ENCODE results near the gene SELENOO.
A peak's percentile ranks its signal among the peaks of the same experiment; 100 is the strongest.

Gene SELENOO

GRCh38 chr22:50244420-50245213 is 43.8 kb downstream of the SELENOO start, which contains the start of gene TUBGCP6:
Gene TUBGCP6 (minus strand): TSS chr22:50245023. CDS start chr22:50244459, 564 bp downstream.
- Mint-ChIP-seq H3K36me3 (peaks cover 55% of the 10 kb centered on the region), H3K4me1 (peaks cover 35% of the 10 kb centered on the region), H3K27ac (peak within 1 kb of the TSS; percentile 99), H3K9me3 (no peaks in the 10 kb centered on the region), H3K4me3 (peak within 1 kb of the TSS; percentile 96)
- DNase-seq (ENCODE audit: low spot score in 2 of 2) (peak; percentile 92 to 95), ATAC-seq (peak; percentile 93)

DNA sequence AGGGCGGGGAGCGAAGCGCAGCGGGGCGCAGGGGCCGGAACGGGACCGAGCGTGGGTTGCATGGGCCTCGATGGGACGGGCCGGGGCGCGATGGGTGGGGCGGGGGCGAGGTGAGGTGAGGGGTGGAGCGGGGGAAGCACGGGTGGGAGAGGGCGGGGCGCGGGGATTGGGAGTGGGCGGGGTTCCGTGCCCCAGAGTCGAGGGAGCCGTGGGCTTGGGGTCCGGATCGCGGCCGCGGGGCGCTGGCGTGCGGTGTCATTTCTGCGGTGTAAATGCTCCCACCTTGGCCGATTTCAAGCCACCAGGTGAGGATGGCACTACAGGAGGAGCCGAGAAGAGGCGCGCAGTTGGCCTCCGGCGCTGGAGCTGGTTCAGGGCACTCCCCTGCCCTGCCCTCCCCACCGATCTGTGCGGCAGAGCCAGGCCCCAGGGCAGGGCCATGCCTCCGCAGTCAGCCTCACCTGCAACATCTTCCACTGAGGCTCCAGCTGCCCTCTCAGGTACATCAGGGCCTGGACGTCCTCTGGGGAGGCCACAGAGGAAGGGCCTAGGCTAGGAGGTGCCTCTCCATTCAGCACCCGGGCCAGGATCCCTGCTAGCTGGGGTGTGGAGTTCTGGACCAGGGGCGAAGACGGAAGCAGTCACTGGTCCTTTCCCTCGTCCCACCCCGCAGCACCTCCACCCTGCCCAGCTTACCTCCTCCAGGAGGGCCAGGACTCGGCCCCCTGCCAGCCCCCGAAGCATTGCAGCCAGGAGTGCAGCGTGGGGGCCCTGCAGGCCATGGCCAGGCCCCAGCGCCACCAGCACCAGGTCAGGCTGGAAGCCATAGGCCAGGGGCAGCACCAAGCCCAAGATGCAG is 44.6 kb downstream of the SELENOO start:
- ATAC-seq (no peak), DNase-seq (ENCODE audit: low spot score in 2 of 2) (no peak)
- Mint-ChIP-seq H3K4me3 (peak overlapping the region; percentile 96), H3K27ac (peak overlapping the region; percentile 99), H3K4me1 (peaks cover 40% of the 10 kb centered on the region), H3K36me3 (peaks cover 51% of the 10 kb centered on the region), H3K9me3 (no peaks in the 10 kb centered on the region)

DNA sequence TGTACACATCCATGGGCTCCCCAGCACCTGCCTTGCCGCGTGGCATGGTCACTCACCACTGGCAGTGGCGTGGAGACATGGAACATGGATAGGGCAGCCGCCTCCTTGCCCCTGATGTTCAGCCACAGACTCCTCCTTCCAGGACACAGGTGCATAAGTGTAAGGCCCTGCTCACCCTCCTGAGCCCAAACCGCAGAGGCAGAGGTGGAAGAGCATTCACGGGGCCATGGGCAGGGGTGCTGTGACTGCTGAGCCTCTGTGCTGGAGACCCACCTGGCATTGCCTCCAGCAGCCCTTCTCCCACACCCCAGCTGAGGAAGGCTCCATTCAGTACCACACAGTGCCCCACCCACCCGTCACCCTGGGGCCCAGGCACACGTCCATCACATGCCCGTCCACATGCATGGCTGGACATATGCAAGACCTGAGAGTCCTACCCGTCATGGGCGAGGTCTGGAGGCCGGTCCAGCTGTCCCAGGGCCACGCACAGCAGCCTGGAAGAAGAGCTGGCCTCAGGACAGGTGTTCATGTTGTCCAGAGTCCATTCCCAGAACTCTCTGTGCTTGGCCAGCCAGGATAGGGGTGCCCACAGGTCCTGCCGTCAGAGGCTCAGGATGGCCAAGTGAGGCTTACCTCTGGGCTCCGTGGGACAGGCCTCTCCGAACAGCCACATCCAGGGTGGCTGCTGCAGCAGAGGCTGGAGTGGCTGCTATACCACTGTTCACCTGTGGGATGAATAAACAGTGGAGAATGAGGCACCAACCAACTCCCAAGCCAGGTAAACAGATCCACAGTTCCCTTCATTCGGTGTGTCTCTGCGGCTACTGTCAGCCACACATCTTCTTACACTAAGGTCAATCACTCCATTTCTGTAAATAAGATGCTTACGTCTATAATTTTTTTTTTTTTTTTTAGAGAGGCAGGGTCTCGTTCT is 45.7 kb downstream of the SELENOO start:
- Mint-ChIP-seq H3K36me3 (peaks cover 43% of the 10 kb centered on the region), H3K4me3 (peak overlapping the region; percentile 96), H3K9me3 (no peaks in the 10 kb centered on the region), H3K4me1 (peaks cover 35% of the 10 kb centered on the region), H3K27ac (peak overlapping the region; percentile 87)
- ATAC-seq (no peak), DNase-seq (ENCODE audit: low spot score in 2 of 2) (no peak)

DNA sequence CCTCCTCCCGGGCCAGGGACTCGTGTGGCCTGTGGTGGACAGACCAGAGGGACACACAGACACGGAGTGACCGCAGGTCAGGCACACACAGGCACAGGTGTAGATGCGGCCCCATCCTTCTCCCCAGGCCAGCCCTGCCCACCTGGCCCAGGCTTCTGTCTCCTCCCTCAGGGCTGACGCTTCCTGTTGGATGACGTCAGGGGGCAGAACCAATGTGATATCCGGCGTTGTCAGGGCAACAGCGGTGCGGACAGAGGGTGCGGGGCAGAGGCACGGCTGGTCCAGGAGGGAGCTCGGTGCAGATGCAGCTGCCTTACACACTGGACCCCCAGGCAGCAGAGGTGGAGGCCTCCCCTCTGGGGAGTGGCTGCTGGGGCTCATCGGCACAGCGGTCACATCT is 46.9 kb downstream of the SELENOO start:
- H3K27ac Mint-ChIP-seq, result peak overlapping the region; percentile 87
- peaks cover 31% of the 10 kb centered on the region for H3K4me1 Mint-ChIP-seq
- peaks cover 43% of the 10 kb centered on the region for H3K36me3 Mint-ChIP-seq
- DNase-seq (ENCODE audit: low spot score in 2 of 2) (peak in 1 of 2 donors; percentile 77), ATAC-seq (peak; percentile 17)
- H3K4me3 Mint-ChIP-seq, result peak overlapping the region; percentile 96
- H3K9me3 Mint-ChIP-seq, result no peaks in the 10 kb centered on the region

GRCh38 chr22:50248196-50249081 is 47.6 kb downstream of the SELENOO start:
- Mint-ChIP-seq H3K9me3 (no peaks in the 10 kb centered on the region), H3K27ac (peak overlapping the region; percentile 87), H3K36me3 (peaks cover 36% of the 10 kb centered on the region), H3K4me1 (peaks cover 31% of the 10 kb centered on the region), H3K4me3 (peak overlapping the region; percentile 96)
- no peak for ATAC-seq
- DNase-seq (ENCODE audit: low spot score in 2 of 2), result no peak

GRCh38 chr22:50249341-50250248 is 48.8 kb downstream of the SELENOO start:
- peaks cover 31% of the 10 kb centered on the region for H3K4me1 Mint-ChIP-seq
- H3K36me3 Mint-ChIP-seq, result peaks cover 26% of the 10 kb centered on the region
- H3K27ac Mint-ChIP-seq, result no peak overlapping the region
- H3K4me3 Mint-ChIP-seq, result peak overlapping the region; percentile 73
- DNase-seq (ENCODE audit: low spot score in 2 of 2) (no peak), ATAC-seq (no peak)
- H3K9me3 Mint-ChIP-seq, result no peaks in the 10 kb centered on the region

DNA sequence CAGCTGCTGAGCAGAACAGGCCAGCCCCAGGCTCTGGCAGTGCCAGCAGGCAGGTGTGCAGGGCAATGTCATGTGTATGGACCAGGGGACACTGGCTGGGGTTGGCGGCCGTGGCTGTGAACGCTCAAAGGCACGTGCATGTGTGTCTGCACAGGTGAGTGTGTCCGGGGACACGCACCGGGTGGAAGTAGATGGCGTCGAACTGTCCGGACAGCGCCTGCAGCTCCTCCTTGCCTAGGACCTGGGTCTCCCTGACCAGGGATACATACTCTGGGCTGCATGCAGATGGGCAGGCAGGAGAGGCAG is 49.4 kb downstream of the SELENOO start:
- no peak overlapping the region for H3K27ac Mint-ChIP-seq

GRCh38 chr22:50250555-50251476 is 50.0 kb downstream of the SELENOO start, which contains the start of gene HDAC10:
Gene HDAC10 (minus strand): TSS chr22:50251265. CDS start chr22:50251032, 233 bp downstream.
- H3K4me3 Mint-ChIP-seq, result peak within 1 kb of the TSS; percentile 73
- peaks cover 19% of the 10 kb centered on the region for H3K36me3 Mint-ChIP-seq
- H3K4me1 Mint-ChIP-seq, result peaks cover 22% of the 10 kb centered on the region
- ATAC-seq (peak; percentile 84), DNase-seq (ENCODE audit: low spot score in 2 of 2) (peak; percentile 69 to 88)
- H3K27ac Mint-ChIP-seq, result no peak within 1 kb of the TSS
- H3K9me3 Mint-ChIP-seq, result no peaks in the 10 kb centered on the region

More for the DNA sequence above, 49.4 kb downstream of the SELENOO start:
- peak overlapping the region; percentile 73 for H3K4me3 Mint-ChIP-seq
- peaks cover 25% of the 10 kb centered on the region for H3K4me1 Mint-ChIP-seq
- H3K36me3 Mint-ChIP-seq, result peaks cover 20% of the 10 kb centered on the region
- no peaks in the 10 kb centered on the region for H3K9me3 Mint-ChIP-seq
- DNase-seq (ENCODE audit: low spot score in 2 of 2), result peak in 1 of 2 donors; percentile 55
- no peak for ATAC-seq

- ATAC-seq (no peak), DNase-seq (ENCODE audit: low spot score in 2 of 2) (no peak)
- Mint-ChIP-seq H3K4me1 (peaks cover 17% of the 10 kb centered on the region), H3K36me3 (peaks cover 14% of the 10 kb centered on the region), H3K27ac (no peak overlapping the region), H3K9me3 (no peaks in the 10 kb centered on the region), H3K4me3 (peak overlapping the region; percentile 73)
Observed at GRCh38 chr22:50251477-50252081, 50.8 kb downstream of the SELENOO start.

DNA sequence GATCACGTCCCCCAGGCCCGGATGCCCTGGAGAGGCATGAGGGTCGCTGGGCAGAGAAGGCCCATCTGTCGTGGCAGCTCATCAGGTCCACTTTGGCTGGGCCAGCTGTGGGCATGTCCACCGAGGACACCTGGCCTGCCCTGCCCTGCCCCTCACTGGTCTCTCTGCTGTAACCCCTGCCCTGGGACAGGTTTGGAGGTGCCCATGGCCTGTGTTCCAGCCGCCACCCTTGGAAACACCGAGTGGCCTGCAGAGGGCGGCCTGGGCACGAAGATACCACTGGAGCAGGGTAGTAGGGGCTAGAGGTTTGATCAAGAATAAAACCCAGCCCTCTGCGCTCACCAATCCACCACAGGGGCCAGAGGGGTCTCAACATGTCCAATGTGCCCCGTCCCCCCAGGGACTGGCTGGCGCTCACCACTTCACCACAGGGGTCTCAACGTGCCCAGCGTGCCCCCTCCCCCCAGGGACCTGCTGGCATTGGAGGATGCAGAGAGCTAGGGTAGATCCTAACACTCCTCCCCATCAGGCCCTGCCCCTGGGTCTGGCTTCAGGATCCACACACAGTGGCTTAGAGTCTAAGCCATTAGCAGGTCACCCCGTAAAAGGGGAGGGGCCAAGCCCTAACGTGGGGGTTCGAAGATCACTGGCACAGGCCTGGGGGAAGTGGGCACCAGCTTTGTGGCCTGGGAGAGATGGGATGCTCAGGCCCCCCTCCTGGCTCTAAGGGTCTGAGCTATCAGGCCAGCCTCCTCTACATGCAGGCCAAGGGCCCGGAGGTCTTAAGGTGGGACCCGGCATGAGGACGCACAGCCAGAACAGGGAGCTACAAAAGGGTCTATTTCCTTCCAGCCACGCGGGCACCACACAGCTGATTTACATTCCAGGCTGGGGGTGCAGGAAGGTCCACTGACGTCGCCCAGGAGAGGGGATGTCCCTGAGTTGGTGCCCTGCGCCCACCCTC is 51.6 kb downstream of the SELENOO start:
- H3K4me1 Mint-ChIP-seq, result peaks cover 13% of the 10 kb centered on the region
- H3K4me3 Mint-ChIP-seq, result peak overlapping the region; percentile 73
- peaks cover 7% of the 10 kb centered on the region for H3K36me3 Mint-ChIP-seq
- ATAC-seq (peak; percentile 67), DNase-seq (ENCODE audit: low spot score in 2 of 2) (peak; percentile 46 to 80)
- H3K9me3 Mint-ChIP-seq, result no peaks in the 10 kb centered on the region
- H3K27ac Mint-ChIP-seq, result no peak overlapping the region

All from stimulated activated effector memory CD8-positive, alpha-beta T cell treated with anti-CD3 and anti-CD28 coated beads, Interleukin-12 subunit alpha, Interleukin-12 subunit beta, amount 100 ng/mL, for 72 hours (primary cell).